ENCODE measurements around the gene CELA2A.
"Not testable (repeated sequence)": the region's sequence is repeated elsewhere in the genome, so short reads cannot be mapped to it uniquely, and the experiment has no call there.

CELA2A gene

GRCh38 chr1:15469361-15469760 is 12.8 kb downstream of the CELA2A start:
- Histone ChIP-seq H3K27me3 (ENCODE audit: insufficient read depth, low read length, poor library complexity, severe bottlenecking) (no peaks in the 10 kb centered on the region), H3F3A (ENCODE audit: low read depth) (no peaks in the 10 kb centered on the region)
- TF ChIP-seq EZH2phosphoT487 (IDR thresholded peaks at IDR 0.05; ENCODE audit: borderline replicate concordance) (no peak), CTCF (conservative IDR thresholded peaks at IDR 0.05; ENCODE audit: low read length) (no peak)

GRCh38 chr1:15469821-15470448 is 13.4 kb downstream of the CELA2A start:
- H3K4me2 ChIP-seq (ENCODE audit: low read depth, low read length, poor library complexity, severe bottlenecking); H3F3A ChIP-seq (ENCODE audit: low read depth); H3K79me2 ChIP-seq (ENCODE audit: insufficient read depth, low read length); H3K36me3 ChIP-seq (ENCODE audit: insufficient read depth, low read length); H3K9ac ChIP-seq (ENCODE audit: low read depth, low read length, poor library complexity, severe bottlenecking); H3K27me3 ChIP-seq (ENCODE audit: insufficient read depth, low read length, poor library complexity, severe bottlenecking); H3K9me3 ChIP-seq (ENCODE audit: insufficient read depth, low read depth, low read length); H2AFZ ChIP-seq (ENCODE audit: low read length); H4K20me1 ChIP-seq (ENCODE audit: insufficient read depth, low read length, poor library complexity, severe bottlenecking); H3K4me3 ChIP-seq (ENCODE audit: low read length, poor library complexity, severe bottlenecking); H3K9me2 ChIP-seq (replicated peaks; ENCODE audit: low read depth, low read length): not testable (repeated sequence)
- H3K4me1 ChIP-seq (ENCODE audit: insufficient read depth, low read length, poor library complexity, severe bottlenecking), result peaks cover 19% of the 10 kb centered on the region

More at GRCh38 chr1:15469361-15469760, 12.8 kb downstream of the CELA2A start:
- no peak overlapping the region for H3K9ac ChIP-seq (ENCODE audit: low read depth, low read length, poor library complexity, severe bottlenecking)
- no peaks in the 10 kb centered on the region for H3K36me3 ChIP-seq (ENCODE audit: insufficient read depth, low read length)
- no peak overlapping the region for H3K4me2 ChIP-seq (ENCODE audit: low read depth, low read length, poor library complexity, severe bottlenecking)
- H3K79me2 ChIP-seq (ENCODE audit: insufficient read depth, low read length), result no peaks in the 10 kb centered on the region
- H3K9me2 ChIP-seq (replicated peaks; ENCODE audit: low read depth, low read length), result no peaks in the 10 kb centered on the region
- no peak overlapping the region for H3K4me3 ChIP-seq (ENCODE audit: low read length, poor library complexity, severe bottlenecking)
- peaks cover 19% of the 10 kb centered on the region for H3K4me1 ChIP-seq (ENCODE audit: insufficient read depth, low read length, poor library complexity, severe bottlenecking)
- no peaks in the 10 kb centered on the region for H4K20me1 ChIP-seq (ENCODE audit: insufficient read depth, low read length, poor library complexity, severe bottlenecking)
- H2AFZ ChIP-seq (ENCODE audit: low read length), result no peak overlapping the region
- H3K9me3 ChIP-seq (ENCODE audit: insufficient read depth, low read depth, low read length), result no peaks in the 10 kb centered on the region

- H3K36me3 ChIP-seq (ENCODE audit: insufficient read depth, low read length); H2AFZ ChIP-seq (ENCODE audit: low read length); H3K4me3 ChIP-seq (ENCODE audit: low read length, poor library complexity, severe bottlenecking); H3K79me2 ChIP-seq (ENCODE audit: insufficient read depth, low read length); H3K9me2 ChIP-seq (replicated peaks; ENCODE audit: low read depth, low read length); H3F3A ChIP-seq (ENCODE audit: low read depth); H4K20me1 ChIP-seq (ENCODE audit: insufficient read depth, low read length, poor library complexity, severe bottlenecking); H3K27me3 ChIP-seq (ENCODE audit: insufficient read depth, low read length, poor library complexity, severe bottlenecking); H3K9me3 ChIP-seq (ENCODE audit: insufficient read depth, low read depth, low read length); H3K9ac ChIP-seq (ENCODE audit: low read depth, low read length, poor library complexity, severe bottlenecking): not testable (repeated sequence)
- peak overlapping the region; percentile 69 for H3K4me2 ChIP-seq (ENCODE audit: low read depth, low read length, poor library complexity, severe bottlenecking)
- peaks cover 19% of the 10 kb centered on the region for H3K4me1 ChIP-seq (ENCODE audit: insufficient read depth, low read length, poor library complexity, severe bottlenecking)
Measured at GRCh38 chr1:15471067-15471466, 14.5 kb downstream of the CELA2A start.

- H3F3A ChIP-seq (ENCODE audit: low read depth); H3K79me2 ChIP-seq (ENCODE audit: insufficient read depth, low read length); H3K36me3 ChIP-seq (ENCODE audit: insufficient read depth, low read length); H2AFZ ChIP-seq (ENCODE audit: low read length); H3K9me3 ChIP-seq (ENCODE audit: insufficient read depth, low read depth, low read length); H4K20me1 ChIP-seq (ENCODE audit: insufficient read depth, low read length, poor library complexity, severe bottlenecking); H3K9me2 ChIP-seq (replicated peaks; ENCODE audit: low read depth, low read length); H3K27me3 ChIP-seq (ENCODE audit: insufficient read depth, low read length, poor library complexity, severe bottlenecking): not testable (repeated sequence)
- H3K4me2 ChIP-seq (ENCODE audit: low read depth, low read length, poor library complexity, severe bottlenecking), result peak overlapping the region; percentile 69
- peak overlapping the region; percentile 37 for H3K4me3 ChIP-seq (ENCODE audit: low read length, poor library complexity, severe bottlenecking)
- H3K4me1 ChIP-seq (ENCODE audit: insufficient read depth, low read length, poor library complexity, severe bottlenecking), result peaks cover 19% of the 10 kb centered on the region
- peak overlapping the region; percentile 1 for H3K9ac ChIP-seq (ENCODE audit: low read depth, low read length, poor library complexity, severe bottlenecking)
Measured at GRCh38 chr1:15471723-15472122, 15.2 kb downstream of the CELA2A start.
